GM12878 (cell line): ENCODE measurements around the gene PKP3. TPM values are rescaled to one million over a fixed set of nuclear protein-coding genes. Genes with fewer than 3 reads are reported as not detected.

Source experiments
- ATAC-seq: fragments of 200-7000 bp; cut with Tn5 transposase; 3 replicates; pipeline ENCODE4 v1.9.1; 2020; ENCODE audit warnings: mild to moderate bottlenecking, moderate library complexity
- BruUV-seq: library from RNA; stranded (reverse); fragments of 400-500 nt; replicated peaks from 2 replicates; lab custom pipeline; 2021; lab: Mats Ljungman, UMichigan
- CTCF ChIA-PET: fragments of 300-600 bp; sonication (Branson Sonifier 250); formaldehyde crosslinking; extraction: SDS; loops from one replicate; lab custom pipeline; 2021; ENCODE audit warnings: inconsistent platforms; lab: Yijun Ruan, JAX
- POLR2A ChIA-PET: fragments of 350-600 bp; formaldehyde crosslinking; extraction: SDS; loops from one replicate; lab custom pipeline; 2021; ENCODE audit warnings: inconsistent platforms; lab: Charles Lee
- RAD21 ChIA-PET: fragments of 300-600 bp; sonication (Branson Sonifier 250); formaldehyde crosslinking; loops from one replicate; lab custom pipeline; 2023; ENCODE audit warnings: antibody characterized with exemption; ENCODE audit not compliant: unreplicated experiment; lab: Charles Lee
- SMC1A ChIA-PET: fragments of 300-600 bp; sonication (Branson Sonifier 250); formaldehyde crosslinking; loops from one replicate; lab custom pipeline; 2023; ENCODE audit not compliant: unreplicated experiment, uncharacterized antibody; lab: Charles Lee
- DNase-seq: peaks from one replicate; pipeline ENCODE4 v3.0.0-alpha.2; 2011; ENCODE audit warnings: low read depth, low spot score
- FAIRE-seq: peaks from 3 replicates; lab custom pipeline; 2011; peaks lifted over from hg19 to GRCh38; lab: Jason Lieb, UNC
- H2AFZ ChIP-seq: 2 replicates; pipeline ENCODE4 v1.6.0; 2011; ENCODE audit warnings: low read depth, low read length, control low read depth; ENCODE audit not compliant: control insufficient read depth
- H3K27ac ChIP-seq: 2 replicates; pipeline ENCODE4 v1.5.1; 2011; ENCODE audit warnings: control low read depth; ENCODE audit not compliant: control insufficient read depth, insufficient read depth
- H3K27me3 ChIP-seq, 2 experiments: replicated peaks in 1 of 2; 2 replicates each; pipeline versions ENCODE4 v1.6.0 to v1.6.1; 2011; ENCODE audit warnings: low read length in 1 of 2; ENCODE audit not compliant: control insufficient read depth in 2 of 2, insufficient read depth in 2 of 2
- H3K36me3 ChIP-seq, 2 experiments: 2 replicates each; pipeline ENCODE4 v1.5.1; 2011; ENCODE audit warnings: low read length in 1 of 2; ENCODE audit not compliant: control insufficient read depth in 2 of 2, insufficient read depth in 2 of 2
- H3K4me1 ChIP-seq: 2 replicates; pipeline ENCODE4 v1.6.1; 2011; ENCODE audit warnings: mild to moderate bottlenecking, low read length, moderate library complexity, mixed read lengths; ENCODE audit not compliant: control insufficient read depth, insufficient read depth
- H3K4me2 ChIP-seq: 2 replicates; pipeline ENCODE4 v1.6.0; 2011; ENCODE audit warnings: control low read depth; ENCODE audit not compliant: control insufficient read depth, insufficient read depth
- H3K4me3 ChIP-seq: fragments of 200-600 bp; sonication (generic); 2 replicates; pipeline ENCODE4 v1.5.1; 2016
- H3K79me2 ChIP-seq: 2 replicates; pipeline ENCODE4 v1.6.0; 2011; ENCODE audit warnings: low read length; ENCODE audit not compliant: control insufficient read depth, insufficient read depth
- H3K9ac ChIP-seq: 2 replicates; pipeline ENCODE4 v1.8.0; 2011; ENCODE audit warnings: low read length, control low read depth, mixed read lengths; ENCODE audit not compliant: control insufficient read depth, insufficient read depth
- H3K9me3 ChIP-seq: replicated peaks from 3 replicates; pipeline ENCODE4 v1.5.1; 2011; ENCODE audit warnings: mild to moderate bottlenecking, low read length; ENCODE audit not compliant: control insufficient read depth, insufficient read depth
- H4K20me1 ChIP-seq: 2 replicates; pipeline ENCODE4 v1.6.0; 2011; ENCODE audit not compliant: control insufficient read depth, insufficient read depth
- CBX5 ChIP-seq: sonication (generic); IDR thresholded peaks from 2 replicates; pipeline ENCODE4 v1.6.1; 2016; ENCODE audit warnings: low read depth, moderate library complexity, mild to moderate bottlenecking, inconsistent platforms
- WGBS: methylation state at CpG from one replicate; pipeline ENCODE4 v1.1.6; 2016; ENCODE audit warnings: low lambda C conversion rate; ENCODE audit not compliant: insufficient replicate concordance, insufficient coverage; ENCODE audit errors: missing lambda C conversion rate; 5-methylcytosine and 5-hydroxymethylcytosine counted together
- in situ Hi-C: fragments of 300-500 bp; cut with MboI; formaldehyde crosslinking; loops from 9 replicates; pipeline ENCODE4 v1.14.3; 2018; ENCODE audit warnings: mixed read lengths
- intact Hi-C: fragments of 100-400 bp; cut with micrococcal nuclease; formaldehyde crosslinking; loops from one replicate; pipeline ENCODE4 v1.14.2; 2022; ENCODE audit not compliant: unreplicated experiment
- polyA plus RNA-seq, 11 experiments: library from polyadenylated mRNA; depleted of rRNA in 4 of 11; unstranded in 6 of 11; stranded (reverse) in 5 of 11; fragments of >200 nt; fragmentation: Nextera tagmentation in 4 of 11; fragmentation: Illumina TruSeq in 1 of 11; extraction: Ambion mirVana in 4 of 11; extraction: Trizol in 1 of 11; gene quantifications; 1 replicate in 1 of 11; 2 replicates in 10 of 11; pipeline versions ENCODE4 v1.2.1 to v1.2.3, GENCODE V29; 2011 to 2016; ENCODE audit warnings: inconsistent platforms in 2 of 11, missing spikeins in 2 of 11, low read depth in 1 of 11
- total RNA-seq, 4 experiments: library from RNA; depleted of rRNA in 3 of 4; stranded (reverse); fragments of >200 nt in 3 of 4; fragmentation: Illumina TruSeq in 1 of 4; extraction: Trizol in 1 of 4; gene quantifications; 2 replicates each; pipeline versions ENCODE4 v1.2.1 to v1.2.3, GENCODE V29; 2013 to 2021
- TF ChIP-seq, protein P1 (sequence below): IDR thresholded peaks from 2 replicates; pipeline ENCODE4 v1.6.1; 2012; ENCODE audit warnings: improper control_type of control experiment, low read depth, low read length; ENCODE audit not compliant: insufficient replicate concordance

The PKP3 gene
- total and polyA plus RNA-seq, 10 of the 15 experiments (the other 5 are each of a cell fraction or from before 2014, with no cell fraction given): 0.45 to 0.90 TPM; not detected in 8

- Histone ChIP-seq H3K9me3 (no peaks in the 10 kb centered on the region; the same call in 2 of the 3 replicates), H3K36me3 (no peaks in the 10 kb centered on the region), H3K4me1 (no peaks in the 10 kb centered on the region), H3K9ac (no peak overlapping the region), H2AFZ (no peak overlapping the region), H3K4me3 (no peak overlapping the region), H3K27ac (no peak overlapping the region), H3K79me2 (no peaks in the 10 kb centered on the region), H3K4me2 (no peak overlapping the region), H3K27me3 (no peaks in the 10 kb centered on the region), H4K20me1 (no peaks in the 10 kb centered on the region)
- intact Hi-C loops (no loop called here), in situ Hi-C loops (no loop called here)
- WGBS: 17% methylated on average over 6 of the region's 6 CpGs
- no peak for TF ChIP-seq CBX5
- TF ChIP-seq, protein P1, sequence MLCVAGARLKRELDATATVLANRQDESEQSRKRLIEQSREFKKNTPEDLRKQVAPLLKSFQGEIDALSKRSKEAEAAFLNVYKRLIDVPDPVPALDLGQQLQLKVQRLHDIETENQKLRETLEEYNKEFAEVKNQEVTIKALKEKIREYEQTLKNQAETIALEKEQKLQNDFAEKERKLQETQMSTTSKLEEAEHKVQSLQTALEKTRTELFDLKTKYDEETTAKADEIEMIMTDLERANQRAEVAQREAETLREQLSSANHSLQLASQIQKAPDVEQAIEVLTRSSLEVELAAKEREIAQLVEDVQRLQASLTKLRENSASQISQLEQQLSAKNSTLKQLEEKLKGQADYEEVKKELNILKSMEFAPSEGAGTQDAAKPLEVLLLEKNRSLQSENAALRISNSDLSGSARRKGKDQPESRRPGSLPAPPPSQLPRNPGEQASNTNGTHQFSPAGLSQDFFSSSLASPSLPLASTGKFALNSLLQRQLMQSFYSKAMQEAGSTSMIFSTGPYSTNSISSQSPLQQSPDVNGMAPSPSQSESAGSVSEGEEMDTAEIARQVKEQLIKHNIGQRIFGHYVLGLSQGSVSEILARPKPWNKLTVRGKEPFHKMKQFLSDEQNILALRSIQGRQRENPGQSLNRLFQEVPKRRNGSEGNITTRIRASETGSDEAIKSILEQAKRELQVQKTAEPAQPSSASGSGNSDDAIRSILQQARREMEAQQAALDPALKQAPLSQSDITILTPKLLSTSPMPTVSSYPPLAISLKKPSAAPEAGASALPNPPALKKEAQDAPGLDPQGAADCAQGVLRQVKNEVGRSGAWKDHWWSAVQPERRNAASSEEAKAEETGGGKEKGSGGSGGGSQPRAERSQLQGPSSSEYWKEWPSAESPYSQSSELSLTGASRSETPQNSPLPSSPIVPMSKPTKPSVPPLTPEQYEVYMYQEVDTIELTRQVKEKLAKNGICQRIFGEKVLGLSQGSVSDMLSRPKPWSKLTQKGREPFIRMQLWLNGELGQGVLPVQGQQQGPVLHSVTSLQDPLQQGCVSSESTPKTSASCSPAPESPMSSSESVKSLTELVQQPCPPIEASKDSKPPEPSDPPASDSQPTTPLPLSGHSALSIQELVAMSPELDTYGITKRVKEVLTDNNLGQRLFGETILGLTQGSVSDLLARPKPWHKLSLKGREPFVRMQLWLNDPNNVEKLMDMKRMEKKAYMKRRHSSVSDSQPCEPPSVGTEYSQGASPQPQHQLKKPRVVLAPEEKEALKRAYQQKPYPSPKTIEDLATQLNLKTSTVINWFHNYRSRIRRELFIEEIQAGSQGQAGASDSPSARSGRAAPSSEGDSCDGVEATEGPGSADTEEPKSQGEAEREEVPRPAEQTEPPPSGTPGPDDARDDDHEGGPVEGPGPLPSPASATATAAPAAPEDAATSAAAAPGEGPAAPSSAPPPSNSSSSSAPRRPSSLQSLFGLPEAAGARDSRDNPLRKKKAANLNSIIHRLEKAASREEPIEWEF: no peak
- ChIA-PET RAD21 (no interaction called here), CTCF (no interaction called here), POLR2A (no interaction called here), SMC1A (no interaction called here)
- ATAC-seq (no peak), FAIRE-seq (no peak), DNase-seq (no peak)
- BruUV-seq: no TSS peak
These were observed 7.5 kb upstream of the PKP3 start for GRCh38 chr11:386483-386882.
